Measurements from ENCODE around the gene SEMA3F.
"Not testable (repeated sequence)": the region's sequence is repeated elsewhere in the genome, so short reads cannot be mapped to it uniquely, and the experiment has no call there.

Gene SEMA3F

GRCh38 chr3:50212971-50213370, 57.8 kb downstream of the SEMA3F start:
- DNase-seq: no peak

GRCh38 chr3:50213373-50213772, 58.2 kb downstream of the SEMA3F start:
- no peak for DNase-seq

GRCh38 chr3:50214824-50215223, 59.7 kb downstream of the SEMA3F start:
- DNase-seq: no peak

GRCh38 chr3:50215529-50215928, 60.4 kb downstream of the SEMA3F start:
- no peak for DNase-seq

GRCh38 chr3:50217681-50218080, 62.6 kb downstream of the SEMA3F start:
- DNase-seq: no peak

GRCh38 chr3:50218448-50218847, 63.3 kb downstream of the SEMA3F start:
- no peak for DNase-seq

- no peak for DNase-seq
Measured at GRCh38 chr3:50219285-50219684, 64.2 kb downstream of the SEMA3F start.

GRCh38 chr3:50220109-50220508, 65.0 kb downstream of the SEMA3F start:
- DNase-seq: no peak

- DNase-seq: no peak
Measured at GRCh38 chr3:50221051-50221410, 65.9 kb downstream of the SEMA3F start.

GRCh38 chr3:50221411-50222168, 66.5 kb downstream of the SEMA3F start:
- no peak for DNase-seq

GRCh38 chr3:50222169-50222528, 67.0 kb downstream of the SEMA3F start:
- DNase-seq: no peak

GRCh38 chr3:50224639-50225038, 69.5 kb downstream of the SEMA3F start:
- no peak for DNase-seq

- DNase-seq: peak in 3 of 5 donors; percentile 30 to 58 (median 31)
Measured at GRCh38 chr3:50226888-50227389, 71.8 kb downstream of the SEMA3F start.

- peak; percentile 83 to 93 (median 87) for DNase-seq
Measured at GRCh38 chr3:50227390-50228183, 72.5 kb downstream of the SEMA3F start.

- DNase-seq: not testable (repeated sequence)
Measured at GRCh38 chr3:50228184-50228763, 73.2 kb downstream of the SEMA3F start.

- no peak for DNase-seq
Measured at GRCh38 chr3:50229490-50229889, 74.4 kb downstream of the SEMA3F start.

- no peak for DNase-seq
Measured at GRCh38 chr3:50230104-50230793, 75.1 kb downstream of the SEMA3F start.

GRCh38 chr3:50230794-50231125, 75.6 kb downstream of the SEMA3F start:
- no peak for DNase-seq

GRCh38 chr3:50231581-50231980, 76.5 kb downstream of the SEMA3F start:
- no peak for DNase-seq

- DNase-seq: no peak
Measured at GRCh38 chr3:50232303-50232702, 77.2 kb downstream of the SEMA3F start.

- no peak for DNase-seq
Measured at GRCh38 chr3:50233176-50233575, 78.1 kb downstream of the SEMA3F start.

GRCh38 chr3:50235716-50236483, 80.8 kb downstream of the SEMA3F start, which contains the start of gene GNAI2:
Gene GNAI2 (plus strand): TSS chr3:50236204. CDS start chr3:50236336, 132 bp downstream.
- peak; percentile 97 to 99 (median 99) for DNase-seq
